Astrocyte (in vitro differentiated cells and primary cell): ENCODE measurements around the gene CMIP. TPM values are rescaled to one million over a fixed set of nuclear protein-coding genes. Genes with fewer than 3 reads are reported as not detected.

Experiments
- DNase-seq: peaks from one replicate; pipeline ENCODE4 v3.0.0-alpha.2; 2010; ENCODE audit warnings: low read depth
- FAIRE-seq: peaks from 2 replicates; lab custom pipeline; 2011; peaks lifted over from hg19 to GRCh38; lab: Jason Lieb, UNC
- H2AFZ ChIP-seq: 2 replicates; pipeline ENCODE4 v1.6.0; 2012; ENCODE audit warnings: low read depth, low read length, inconsistent platforms
- H3K27ac ChIP-seq: 2 replicates; pipeline ENCODE4 v1.5.1; 2011; ENCODE audit warnings: low read depth, low read length, inconsistent platforms
- H3K27me3 ChIP-seq: 2 replicates; pipeline ENCODE4 v1.6.0; 2011; ENCODE audit warnings: low read length, inconsistent platforms; ENCODE audit not compliant: insufficient read depth
- H3K36me3 ChIP-seq: 2 replicates; pipeline ENCODE4 v1.5.1; 2011; ENCODE audit warnings: low read length, inconsistent platforms; ENCODE audit not compliant: insufficient read depth
- H3K4me1 ChIP-seq: 2 replicates; pipeline ENCODE4 v1.5.1; 2011; ENCODE audit warnings: low read length, inconsistent platforms; ENCODE audit not compliant: insufficient read depth
- H3K4me2 ChIP-seq: 2 replicates; pipeline ENCODE4 v1.6.0; 2012; ENCODE audit warnings: low read length, inconsistent platforms
- H3K4me3 ChIP-seq: 2 replicates; pipeline ENCODE4 v1.5.1; 2011; ENCODE audit warnings: low read depth, mild to moderate bottlenecking, low read length, inconsistent platforms; ENCODE audit not compliant: insufficient read depth
- H3K79me2 ChIP-seq: 2 replicates; pipeline ENCODE4 v1.6.0; 2012; ENCODE audit warnings: mild to moderate bottlenecking, low read length, inconsistent platforms; ENCODE audit not compliant: insufficient read depth
- H3K9ac ChIP-seq: 2 replicates; pipeline ENCODE4 v1.6.0; 2012; ENCODE audit warnings: mild to moderate bottlenecking, low read length, inconsistent platforms
- H3K9me3 ChIP-seq: 2 replicates; pipeline ENCODE4 v1.5.1; 2012; ENCODE audit warnings: low read depth, mild to moderate bottlenecking, low read length, inconsistent platforms; ENCODE audit not compliant: insufficient read depth
- H4K20me1 ChIP-seq: 2 replicates; pipeline ENCODE4 v1.6.0; 2012; ENCODE audit warnings: low read length, inconsistent platforms; ENCODE audit not compliant: insufficient read depth
- H3K27ac Mint-ChIP-seq: one replicate; pipeline ENCODE4 v1.8.0; 2021; ENCODE audit warnings: mild to moderate bottlenecking, mixed read lengths; ENCODE audit not compliant: unreplicated experiment
- H3K27me3 Mint-ChIP-seq: one replicate; pipeline ENCODE4 v1.8.0; 2021; ENCODE audit warnings: low read depth, mixed read lengths; ENCODE audit not compliant: unreplicated experiment
- H3K36me3 Mint-ChIP-seq: one replicate; pipeline ENCODE4 v1.8.0; 2021; ENCODE audit warnings: low read depth, mixed read lengths; ENCODE audit not compliant: unreplicated experiment
- H3K4me1 Mint-ChIP-seq: one replicate; pipeline ENCODE4 v1.8.0; 2021; ENCODE audit warnings: low read depth, mixed read lengths; ENCODE audit not compliant: unreplicated experiment
- H3K4me3 Mint-ChIP-seq: one replicate; pipeline ENCODE4 v1.8.0; 2021; ENCODE audit warnings: mild to moderate bottlenecking, moderate library complexity, mixed read lengths; ENCODE audit not compliant: unreplicated experiment
- H3K9me3 Mint-ChIP-seq: one replicate; pipeline ENCODE4 v1.8.0; 2021; ENCODE audit warnings: mild to moderate bottlenecking, mixed read lengths; ENCODE audit not compliant: unreplicated experiment
- EZH2 ChIP-seq: IDR thresholded peaks from 2 replicates; pipeline ENCODE4 v1.6.1; 2012; ENCODE audit warnings: mild to moderate bottlenecking, low read length, inconsistent platforms; ENCODE audit not compliant: insufficient read depth
- total RNA-seq: library from RNA; stranded (reverse); gene quantifications from 2 replicates; pipeline ENCODE4 v1.2.1, GENCODE V29; 2021
- TF ChIP-seq, protein P1 (sequence below): IDR thresholded peaks from 2 replicates; pipeline ENCODE4 v1.5.1; 2011; ENCODE audit warnings: low read depth, mild to moderate bottlenecking, inconsistent platforms, low read length, moderate library complexity; ENCODE audit not compliant: insufficient read depth

CMIP gene
- total RNA-seq, 1 donor from 2014 or later, result 71.5 TPM

- Histone ChIP-seq H3K9ac (no peak overlapping the region), H3K4me1 (peaks cover 29% of the 10 kb centered on the region), H3K36me3 (no peaks in the 10 kb centered on the region), H2AFZ (no peak overlapping the region), H3K4me3 (no peak overlapping the region), H3K79me2 (peaks cover 100% of the 10 kb centered on the region), H4K20me1 (peaks cover 95% of the 10 kb centered on the region), H3K27ac (no peak overlapping the region), H3K27me3 (no peaks in the 10 kb centered on the region), H3K4me2 (no peak overlapping the region), H3K9me3 (no peaks in the 10 kb centered on the region)
- DNase-seq, result no peak
- no peaks in the 10 kb centered on the region for H3K9me3 Mint-ChIP-seq
- H3K4me1 Mint-ChIP-seq, result peaks cover 41% of the 10 kb centered on the region
- no peak for FAIRE-seq
- no peak overlapping the region for H3K27ac Mint-ChIP-seq
- no peak for TF ChIP-seq EZH2
- TF ChIP-seq, protein P1, sequence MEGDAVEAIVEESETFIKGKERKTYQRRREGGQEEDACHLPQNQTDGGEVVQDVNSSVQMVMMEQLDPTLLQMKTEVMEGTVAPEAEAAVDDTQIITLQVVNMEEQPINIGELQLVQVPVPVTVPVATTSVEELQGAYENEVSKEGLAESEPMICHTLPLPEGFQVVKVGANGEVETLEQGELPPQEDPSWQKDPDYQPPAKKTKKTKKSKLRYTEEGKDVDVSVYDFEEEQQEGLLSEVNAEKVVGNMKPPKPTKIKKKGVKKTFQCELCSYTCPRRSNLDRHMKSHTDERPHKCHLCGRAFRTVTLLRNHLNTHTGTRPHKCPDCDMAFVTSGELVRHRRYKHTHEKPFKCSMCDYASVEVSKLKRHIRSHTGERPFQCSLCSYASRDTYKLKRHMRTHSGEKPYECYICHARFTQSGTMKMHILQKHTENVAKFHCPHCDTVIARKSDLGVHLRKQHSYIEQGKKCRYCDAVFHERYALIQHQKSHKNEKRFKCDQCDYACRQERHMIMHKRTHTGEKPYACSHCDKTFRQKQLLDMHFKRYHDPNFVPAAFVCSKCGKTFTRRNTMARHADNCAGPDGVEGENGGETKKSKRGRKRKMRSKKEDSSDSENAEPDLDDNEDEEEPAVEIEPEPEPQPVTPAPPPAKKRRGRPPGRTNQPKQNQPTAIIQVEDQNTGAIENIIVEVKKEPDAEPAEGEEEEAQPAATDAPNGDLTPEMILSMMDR, result no peak
- peaks cover 9% of the 10 kb centered on the region for H3K36me3 Mint-ChIP-seq
- peak overlapping the region; percentile 20 for H3K4me3 Mint-ChIP-seq
- H3K27me3 Mint-ChIP-seq, result no peaks in the 10 kb centered on the region
These were observed 5.4 kb downstream of the CMIP start for GRCh38 chr16:81449899-81450608.

DNA sequence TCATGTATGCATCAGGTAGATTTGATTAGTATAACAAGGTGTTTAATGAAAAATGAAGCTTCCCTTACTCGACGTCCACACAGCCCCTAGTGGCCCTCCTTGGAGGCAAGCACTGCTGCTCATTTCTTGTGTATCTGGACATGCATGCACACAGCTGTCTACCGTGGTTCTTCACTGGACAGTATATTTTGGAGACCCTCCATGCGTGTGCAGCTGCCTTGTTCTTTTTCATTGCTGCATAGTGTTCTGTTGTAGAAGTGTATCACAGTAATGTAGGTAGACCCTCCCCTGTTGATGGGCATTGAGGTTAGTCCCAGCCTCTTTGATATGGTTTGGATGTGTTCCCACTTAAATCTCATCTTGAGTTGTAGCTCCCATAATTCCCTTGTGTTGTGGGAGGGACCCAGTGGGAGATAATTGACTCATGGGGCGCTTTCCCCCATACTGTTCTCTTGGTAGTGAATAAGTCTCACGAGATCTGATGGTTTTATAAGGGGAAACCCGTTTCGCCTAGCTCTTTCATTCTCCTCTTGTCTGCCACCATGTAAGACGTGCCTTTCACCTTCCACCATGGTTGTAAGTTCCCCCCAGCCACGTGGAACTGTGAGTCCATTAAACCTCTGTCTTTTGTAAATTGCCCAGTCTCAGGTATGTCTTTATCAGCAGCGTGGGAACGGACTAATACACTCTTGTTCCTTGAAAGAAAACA lies 6.3 kb downstream of the CMIP start:
- no peak for DNase-seq
- Mint-ChIP-seq H3K27me3 (no peaks in the 10 kb centered on the region), H3K4me1 (peaks cover 41% of the 10 kb centered on the region), H3K4me3 (peak overlapping the region; percentile 20), H3K9me3 (no peaks in the 10 kb centered on the region), H3K36me3 (peaks cover 9% of the 10 kb centered on the region), H3K27ac (no peak overlapping the region)
- peaks cover 100% of the 10 kb centered on the region for H4K20me1 ChIP-seq
- H3K27ac ChIP-seq, result no peak overlapping the region
- no peaks in the 10 kb centered on the region for H3K27me3 ChIP-seq
- FAIRE-seq, result no peak
- TF ChIP-seq, protein P1, result peak; percentile 4
- TF ChIP-seq EZH2, result no peak
- H2AFZ ChIP-seq, result no peak overlapping the region
- H3K79me2 ChIP-seq, result peaks cover 100% of the 10 kb centered on the region
- H3K9me3 ChIP-seq, result no peaks in the 10 kb centered on the region
- no peak overlapping the region for H3K4me3 ChIP-seq
- no peaks in the 10 kb centered on the region for H3K36me3 ChIP-seq
- H3K9ac ChIP-seq, result no peak overlapping the region
- H3K4me1 ChIP-seq, result peaks cover 29% of the 10 kb centered on the region
- no peak overlapping the region for H3K4me2 ChIP-seq
